Measurements from ENCODE around the gene SPEG. TPM values are rescaled to one million over a fixed set of nuclear protein-coding genes. Genes with fewer than 3 reads are reported as not detected.
A peak's percentile ranks its signal among the peaks of the same experiment; 100 is the strongest.

SPEG gene
- total RNA-seq, 1 experiment from 2014 or later = 12.6 TPM

GRCh38 chr2:219531639-219532377 is 97.2 kb downstream of the SPEG start:
- Histone ChIP-seq H3K4me3 (no peak overlapping the region), H3K9me3 (no peaks in the 10 kb centered on the region), H3K27me3 (peaks cover 12% of the 10 kb centered on the region), H3K36me3 (no peaks in the 10 kb centered on the region)
- DNase-seq = no peak

GRCh38 chr2:219532378-219532649 is 97.7 kb downstream of the SPEG start:
- Histone ChIP-seq H3K27me3 (peaks cover 12% of the 10 kb centered on the region), H3K9me3 (no peaks in the 10 kb centered on the region), H3K36me3 (no peaks in the 10 kb centered on the region), H3K4me3 (no peak overlapping the region)
- DNase-seq = no peak

- Histone ChIP-seq H3K4me3 (no peak overlapping the region), H3K9me3 (no peaks in the 10 kb centered on the region), H3K27me3 (peaks cover 10% of the 10 kb centered on the region), H3K36me3 (no peaks in the 10 kb centered on the region)
- no peak for DNase-seq
These were observed 99.5 kb downstream of the SPEG start for GRCh38 chr2:219533930-219534661.

- Histone ChIP-seq H3K4me3 (no peak overlapping the region), H3K27me3 (no peaks in the 10 kb centered on the region), H3K9me3 (no peaks in the 10 kb centered on the region), H3K36me3 (peaks cover 11% of the 10 kb centered on the region)
- DNase-seq = no peak
These were observed 101.8 kb downstream of the SPEG start for GRCh38 chr2:219536425-219536824.

GRCh38 chr2:219536967-219537366 is 102.3 kb downstream of the SPEG start:
- no peak overlapping the region for H3K4me3 ChIP-seq
- peaks cover 15% of the 10 kb centered on the region for H3K36me3 ChIP-seq
- H3K27me3 ChIP-seq = no peaks in the 10 kb centered on the region

GRCh38 chr2:219537657-219538488 is 103.2 kb downstream of the SPEG start:
- DNase-seq = no peak
- Histone ChIP-seq H3K27me3 (no peaks in the 10 kb centered on the region), H3K36me3 (peaks cover 15% of the 10 kb centered on the region), H3K9me3 (no peaks in the 10 kb centered on the region), H3K4me3 (no peak overlapping the region)

More at GRCh38 chr2:219536967-219537366, 102.3 kb downstream of the SPEG start:
- DNase-seq = no peak
- no peaks in the 10 kb centered on the region for H3K9me3 ChIP-seq

- H3K4me3 ChIP-seq = no peak overlapping the region
- DNase-seq = no peak
These were observed 103.9 kb downstream of the SPEG start for GRCh38 chr2:219538504-219538951.

GRCh38 chr2:219538956-219539788 is 104.5 kb downstream of the SPEG start:
- H3K9me3 ChIP-seq = no peaks in the 10 kb centered on the region
- peaks cover 15% of the 10 kb centered on the region for H3K36me3 ChIP-seq
- no peaks in the 10 kb centered on the region for H3K27me3 ChIP-seq
- H3K4me3 ChIP-seq = no peak overlapping the region
- DNase-seq = no peak

More at GRCh38 chr2:219538504-219538951, 103.9 kb downstream of the SPEG start:
- Histone ChIP-seq H3K36me3 (peaks cover 15% of the 10 kb centered on the region), H3K27me3 (no peaks in the 10 kb centered on the region), H3K9me3 (no peaks in the 10 kb centered on the region)

GRCh38 chr2:219539926-219540678 is 105.5 kb downstream of the SPEG start:
- Histone ChIP-seq H3K36me3 (peaks cover 15% of the 10 kb centered on the region), H3K27me3 (no peaks in the 10 kb centered on the region), H3K4me3 (no peak overlapping the region), H3K9me3 (no peaks in the 10 kb centered on the region)
- no peak for DNase-seq

GRCh38 chr2:219540784-219541504 is 106.3 kb downstream of the SPEG start:
- no peaks in the 10 kb centered on the region for H3K9me3 ChIP-seq
- DNase-seq = no peak
- no peaks in the 10 kb centered on the region for H3K27me3 ChIP-seq
- H3K36me3 ChIP-seq = peaks cover 15% of the 10 kb centered on the region
- H3K4me3 ChIP-seq = no peak overlapping the region

GRCh38 chr2:219541611-219542180 is 107.1 kb downstream of the SPEG start:
- H3K27me3 ChIP-seq = no peaks in the 10 kb centered on the region
- no peak for DNase-seq
- H3K9me3 ChIP-seq = no peaks in the 10 kb centered on the region
- H3K36me3 ChIP-seq = peaks cover 15% of the 10 kb centered on the region
- H3K4me3 ChIP-seq = no peak overlapping the region

GRCh38 chr2:219542931-219543595 is 108.4 kb downstream of the SPEG start:
- peaks cover 15% of the 10 kb centered on the region for H3K36me3 ChIP-seq
- H3K4me3 ChIP-seq = peak overlapping the region; percentile 58
- no peaks in the 10 kb centered on the region for H3K9me3 ChIP-seq
- peak; percentile 43 for DNase-seq
- H3K27me3 ChIP-seq = no peaks in the 10 kb centered on the region

- DNase-seq = peak; percentile 98
- Histone ChIP-seq H3K27me3 (no peaks in the 10 kb centered on the region), H3K4me3 (peak within 1 kb of the TSS; percentile 58), H3K36me3 (peaks cover 15% of the 10 kb centered on the region), H3K9me3 (no peaks in the 10 kb centered on the region)
These were observed 109.1 kb downstream of the SPEG start, which contains the start of the genes CHPF and TMEM198 for GRCh38 chr2:219543596-219544358. CHPF (minus strand) TSS chr2:219543809; CDS start chr2:219543538, 271 bp downstream. TMEM198 (plus strand) TSS chr2:219544028; CDS start chr2:219544728, 700 bp downstream.

GRCh38 chr2:219544567-219544966 is 109.9 kb downstream of the SPEG start:
- Histone ChIP-seq H3K27me3 (no peaks in the 10 kb centered on the region), H3K36me3 (peaks cover 15% of the 10 kb centered on the region), H3K4me3 (peak overlapping the region; percentile 58), H3K9me3 (no peaks in the 10 kb centered on the region)
- DNase-seq = no peak
